HepG2 (cell line): Measurements from ENCODE around the gene KDELR3. TPM values are rescaled to one million over a fixed set of nuclear protein-coding genes. Genes with fewer than 3 reads are reported as not detected.

ENCODE experiments used
- NCOR1 ChIP-seq: fragments of 200-600 bp; sonication (generic); IDR thresholded peaks from 2 replicates; pipeline ENCODE4 v1.7.0; 2017; ENCODE audit warnings: antibody characterized with exemption, low read length, borderline replicate concordance
- NFYC ChIP-seq: IDR thresholded peaks from 2 replicates; pipeline ENCODE4 v1.6.1; 2016; ENCODE audit warnings: missing genetic modification reagents, missing compliant biosample characterization
- NR2F2 ChIP-seq: IDR thresholded peaks from 2 replicates; pipeline ENCODE4 v1.6.1; 2012; ENCODE audit warnings: low read depth, inconsistent platforms, borderline replicate concordance
- SMARCC2 ChIP-seq: fragments of 450-650 bp; IDR thresholded peaks from 2 replicates; pipeline ENCODE4 v1.6.1; 2017; ENCODE audit warnings: antibody characterized with exemption, mild to moderate bottlenecking
- SP1 ChIP-seq, 2 experiments: fragments of 450-650 bp in 1 of 2; sonication (generic) in 1 of 2; formaldehyde crosslinking in 1 of 2; IDR thresholded peaks; 2 replicates each; pipeline versions ENCODE4 v1.4.0 to v1.6.1; 2016 to 2020; ENCODE audit warnings: missing genetic modification reagents in 1 of 2
- TBX3 ChIP-seq: fragments of 450-650 bp; IDR thresholded peaks from 2 replicates; pipeline ENCODE4 v1.6.1; 2017; ENCODE audit warnings: antibody characterized with exemption, mild to moderate bottlenecking, inconsistent platforms, borderline replicate concordance
- ZMAT3 ChIP-seq: sonication (generic); formaldehyde crosslinking; conservative IDR thresholded peaks from 2 replicates; pipeline ENCODE4 v1.7.0; 2021; ENCODE audit warnings: missing genetic modification reagents
- polyA plus RNA-seq, 8 experiments: library from polyadenylated mRNA; depleted of rRNA in 3 of 8; stranded (reverse) in 7 of 8; unstranded in 1 of 8; fragments of >200 nt; fragmentation: Illumina TruSeq in 4 of 8; extraction: Trizol in 4 of 8; gene quantifications; 2 replicates each; pipeline versions ENCODE4 v1.2.1 to v1.2.3, GENCODE V29; 2011 to 2016; ENCODE audit warnings: low read depth in 4 of 8, missing spikeins in 1 of 8, mixed read lengths in 1 of 8; ENCODE audit not compliant: insufficient read depth in 1 of 8
- total RNA-seq, 5 experiments: library from RNA; depleted of rRNA; stranded (reverse); fragments of >200 nt; fragmentation: Illumina TruSeq; extraction: Trizol; gene quantifications; 2 replicates each; pipeline ENCODE4 v1.2.3, GENCODE V29; 2016; ENCODE audit warnings: low read depth in 1 of 5
- TF ChIP-seq, protein P1 (sequence below): IDR thresholded peaks from 2 replicates; pipeline ENCODE4 v1.6.1; 2016; ENCODE audit warnings: control low read depth
- TF ChIP-seq, protein P2 (sequence below): sonication (generic); formaldehyde crosslinking; IDR thresholded peaks from 2 replicates; pipeline ENCODE4 v1.5.0; 2020; ENCODE audit warnings: missing genetic modification reagents
- TF ChIP-seq, protein P3 (sequence below): sonication (generic); formaldehyde crosslinking; IDR thresholded peaks from 2 replicates; pipeline ENCODE4 v1.4.0; 2020; ENCODE audit warnings: missing genetic modification reagents
- TF ChIP-seq, protein P4 (sequence below), 2 experiments: sonication (generic) in 1 of 2; formaldehyde crosslinking in 1 of 2; IDR thresholded peaks; 2 replicates each; pipeline versions ENCODE4 v1.5.1 to v1.6.1; 2011 to 2020; ENCODE audit warnings: borderline replicate concordance in 1 of 2, low read depth in 1 of 2, low read length in 1 of 2, mild to moderate bottlenecking in 1 of 2, missing genetic modification reagents in 1 of 2, moderate library complexity in 1 of 2
- TF ChIP-seq, protein P5 (sequence below): sonication (generic); formaldehyde crosslinking; IDR thresholded peaks from 2 replicates; pipeline ENCODE4 v1.9.0; 2022; ENCODE audit warnings: low read depth, missing genetic modification reagents

KDELR3 gene
- total and polyA plus RNA-seq, 2 of the 13 experiments (the other 11 are each of a cell fraction or from before 2014, with no cell fraction given): 24.2 to 65.7 TPM

DNA sequence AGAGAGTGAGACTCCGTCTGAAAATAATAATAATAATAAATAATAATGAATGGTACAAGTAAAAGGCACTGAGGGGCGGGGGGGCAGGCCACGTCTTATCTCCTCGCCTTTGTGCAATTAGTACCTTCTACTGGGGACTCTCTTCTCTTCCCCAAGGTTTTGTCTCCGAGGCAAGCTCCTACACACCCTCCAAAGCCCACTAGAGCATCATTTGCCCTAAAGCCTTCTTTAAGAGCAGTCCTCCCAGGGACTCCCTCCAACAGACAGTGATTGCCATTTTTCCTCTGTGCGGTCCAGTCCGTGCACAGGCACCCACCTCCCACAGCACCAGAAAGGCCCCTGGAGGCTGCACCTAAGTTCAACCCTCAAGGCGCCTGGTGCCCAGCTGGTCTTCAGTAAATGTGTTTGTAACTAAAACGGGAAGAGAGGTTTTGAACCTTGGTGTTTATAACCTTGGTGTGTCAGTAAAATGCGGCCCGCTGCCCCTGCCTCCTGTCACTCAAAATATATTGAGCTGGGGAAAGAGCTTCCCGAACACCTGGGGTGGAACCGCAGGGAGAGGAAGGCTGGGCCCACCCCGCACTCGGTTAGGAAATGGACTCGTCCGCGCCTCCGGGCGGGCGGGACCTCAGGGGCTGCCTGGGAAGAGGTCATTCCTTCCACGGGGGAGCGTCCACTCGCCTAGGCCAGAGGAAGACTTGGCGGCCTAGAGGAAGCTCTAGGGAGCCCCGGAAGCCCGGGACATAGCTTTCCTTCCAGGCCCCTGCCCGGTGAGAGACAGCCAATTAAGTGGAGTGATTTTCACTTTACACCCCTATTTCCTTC is 4.7 kb upstream of the KDELR3 start (continued):
- TF ChIP-seq, protein P1, sequence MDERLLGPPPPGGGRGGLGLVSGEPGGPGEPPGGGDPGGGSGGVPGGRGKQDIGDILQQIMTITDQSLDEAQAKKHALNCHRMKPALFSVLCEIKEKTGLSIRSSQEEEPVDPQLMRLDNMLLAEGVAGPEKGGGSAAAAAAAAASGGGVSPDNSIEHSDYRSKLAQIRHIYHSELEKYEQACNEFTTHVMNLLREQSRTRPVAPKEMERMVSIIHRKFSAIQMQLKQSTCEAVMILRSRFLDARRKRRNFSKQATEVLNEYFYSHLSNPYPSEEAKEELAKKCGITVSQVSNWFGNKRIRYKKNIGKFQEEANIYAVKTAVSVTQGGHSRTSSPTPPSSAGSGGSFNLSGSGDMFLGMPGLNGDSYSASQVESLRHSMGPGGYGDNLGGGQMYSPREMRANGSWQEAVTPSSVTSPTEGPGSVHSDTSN: peak; percentile 89
- TF ChIP-seq SP1 (IDR thresholded peaks at IDR 0.05) (no peak), SP1 (CRISPR knock-in tag; IDR thresholded peaks at IDR 0.05) (peak; percentile 82), NFYC (CRISPR knock-in tag) (no peak), NCOR1 (no peak), NR2F2 (peak; percentile 25; the same call in 1 of the 2 replicates), TBX3 (no peak), ZMAT3 (no peak), SMARCC2 (no peak)
- TF ChIP-seq, protein P2, sequence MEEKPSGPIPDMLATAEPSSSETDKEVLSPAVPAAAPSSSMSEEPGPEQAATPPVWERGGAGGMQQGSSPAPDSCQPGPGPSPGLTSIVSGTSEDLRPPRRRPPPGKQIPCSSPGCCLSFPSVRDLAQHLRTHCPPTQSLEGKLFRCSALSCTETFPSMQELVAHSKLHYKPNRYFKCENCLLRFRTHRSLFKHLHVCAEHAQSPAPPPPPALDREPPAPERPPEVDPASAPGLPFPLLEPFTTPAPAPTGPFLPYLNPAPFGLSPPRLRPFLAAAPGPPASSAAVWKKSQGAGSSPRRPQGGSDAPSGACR: no peak
- TF ChIP-seq, protein P3, sequence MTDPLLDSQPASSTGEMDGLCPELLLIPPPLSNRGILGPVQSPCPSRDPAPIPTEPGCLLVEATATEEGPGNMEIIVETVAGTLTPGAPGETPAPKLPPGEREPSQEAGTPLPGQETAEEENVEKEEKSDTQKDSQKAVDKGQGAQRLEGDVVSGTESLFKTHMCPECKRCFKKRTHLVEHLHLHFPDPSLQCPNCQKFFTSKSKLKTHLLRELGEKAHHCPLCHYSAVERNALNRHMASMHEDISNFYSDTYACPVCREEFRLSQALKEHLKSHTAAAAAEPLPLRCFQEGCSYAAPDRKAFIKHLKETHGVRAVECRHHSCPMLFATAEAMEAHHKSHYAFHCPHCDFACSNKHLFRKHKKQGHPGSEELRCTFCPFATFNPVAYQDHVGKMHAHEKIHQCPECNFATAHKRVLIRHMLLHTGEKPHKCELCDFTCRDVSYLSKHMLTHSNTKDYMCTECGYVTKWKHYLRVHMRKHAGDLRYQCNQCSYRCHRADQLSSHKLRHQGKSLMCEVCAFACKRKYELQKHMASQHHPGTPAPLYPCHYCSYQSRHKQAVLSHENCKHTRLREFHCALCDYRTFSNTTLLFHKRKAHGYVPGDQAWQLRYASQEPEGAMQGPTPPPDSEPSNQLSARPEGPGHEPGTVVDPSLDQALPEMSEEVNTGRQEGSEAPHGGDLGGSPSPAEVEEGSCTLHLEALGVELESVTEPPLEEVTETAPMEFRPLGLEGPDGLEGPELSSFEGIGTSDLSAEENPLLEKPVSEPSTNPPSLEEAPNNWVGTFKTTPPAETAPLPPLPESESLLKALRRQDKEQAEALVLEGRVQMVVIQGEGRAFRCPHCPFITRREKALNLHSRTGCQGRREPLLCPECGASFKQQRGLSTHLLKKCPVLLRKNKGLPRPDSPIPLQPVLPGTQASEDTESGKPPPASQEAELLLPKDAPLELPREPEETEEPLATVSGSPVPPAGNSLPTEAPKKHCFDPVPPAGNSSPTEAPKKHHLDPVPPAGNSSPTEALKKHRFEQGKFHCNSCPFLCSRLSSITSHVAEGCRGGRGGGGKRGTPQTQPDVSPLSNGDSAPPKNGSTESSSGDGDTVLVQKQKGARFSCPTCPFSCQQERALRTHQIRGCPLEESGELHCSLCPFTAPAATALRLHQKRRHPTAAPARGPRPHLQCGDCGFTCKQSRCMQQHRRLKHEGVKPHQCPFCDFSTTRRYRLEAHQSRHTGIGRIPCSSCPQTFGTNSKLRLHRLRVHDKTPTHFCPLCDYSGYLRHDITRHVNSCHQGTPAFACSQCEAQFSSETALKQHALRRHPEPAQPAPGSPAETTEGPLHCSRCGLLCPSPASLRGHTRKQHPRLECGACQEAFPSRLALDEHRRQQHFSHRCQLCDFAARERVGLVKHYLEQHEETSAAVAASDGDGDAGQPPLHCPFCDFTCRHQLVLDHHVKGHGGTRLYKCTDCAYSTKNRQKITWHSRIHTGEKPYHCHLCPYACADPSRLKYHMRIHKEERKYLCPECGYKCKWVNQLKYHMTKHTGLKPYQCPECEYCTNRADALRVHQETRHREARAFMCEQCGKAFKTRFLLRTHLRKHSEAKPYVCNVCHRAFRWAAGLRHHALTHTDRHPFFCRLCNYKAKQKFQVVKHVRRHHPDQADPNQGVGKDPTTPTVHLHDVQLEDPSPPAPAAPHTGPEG (CRISPR knock-in tag): no peak
- TF ChIP-seq, protein P4, sequence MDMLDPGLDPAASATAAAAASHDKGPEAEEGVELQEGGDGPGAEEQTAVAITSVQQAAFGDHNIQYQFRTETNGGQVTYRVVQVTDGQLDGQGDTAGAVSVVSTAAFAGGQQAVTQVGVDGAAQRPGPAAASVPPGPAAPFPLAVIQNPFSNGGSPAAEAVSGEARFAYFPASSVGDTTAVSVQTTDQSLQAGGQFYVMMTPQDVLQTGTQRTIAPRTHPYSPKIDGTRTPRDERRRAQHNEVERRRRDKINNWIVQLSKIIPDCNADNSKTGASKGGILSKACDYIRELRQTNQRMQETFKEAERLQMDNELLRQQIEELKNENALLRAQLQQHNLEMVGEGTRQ (IDR thresholded peaks at IDR 0.05; ENCODE audit: low read depth, low read length): no peak
- TF ChIP-seq, protein P4 (CRISPR knock-in tag; IDR thresholded peaks at IDR 0.05; ENCODE audit: borderline replicate concordance): no peak
- TF ChIP-seq, protein P5, sequence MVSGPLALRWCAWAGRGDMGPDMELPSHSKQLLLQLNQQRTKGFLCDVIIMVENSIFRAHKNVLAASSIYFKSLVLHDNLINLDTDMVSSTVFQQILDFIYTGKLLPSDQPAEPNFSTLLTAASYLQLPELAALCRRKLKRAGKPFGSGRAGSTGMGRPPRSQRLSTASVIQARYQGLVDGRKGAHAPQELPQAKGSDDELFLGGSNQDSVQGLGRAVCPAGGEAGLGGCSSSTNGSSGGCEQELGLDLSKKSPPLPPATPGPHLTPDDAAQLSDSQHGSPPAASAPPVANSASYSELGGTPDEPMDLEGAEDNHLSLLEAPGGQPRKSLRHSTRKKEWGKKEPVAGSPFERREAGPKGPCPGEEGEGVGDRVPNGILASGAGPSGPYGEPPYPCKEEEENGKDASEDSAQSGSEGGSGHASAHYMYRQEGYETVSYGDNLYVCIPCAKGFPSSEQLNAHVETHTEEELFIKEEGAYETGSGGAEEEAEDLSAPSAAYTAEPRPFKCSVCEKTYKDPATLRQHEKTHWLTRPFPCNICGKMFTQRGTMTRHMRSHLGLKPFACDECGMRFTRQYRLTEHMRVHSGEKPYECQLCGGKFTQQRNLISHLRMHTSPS (CRISPR knock-in tag): no peak
